SK-N-SH (cell line): ENCODE measurements around the gene CCK.

Experiments used
- CHD2 ChIP-seq: fragments of 150-350 bp; IDR thresholded peaks from 2 replicates; pipeline ENCODE4 v1.6.1; 2018; ENCODE audit warnings: low read length; ENCODE audit not compliant: partially characterized antibody
- EZH2phosphoT487 ChIP-seq: fragments of 200-600 bp; sonication (generic); IDR thresholded peaks from 2 replicates; pipeline ENCODE4 v1.6.1; 2017; ENCODE audit warnings: low read depth, mixed run types, mild to moderate bottlenecking, antibody characterized with exemption, moderate library complexity, borderline replicate concordance
- FOXM1 ChIP-seq: IDR thresholded peaks from 2 replicates; pipeline ENCODE4 v1.4.0; 2012; ENCODE audit warnings: low read depth, mild to moderate bottlenecking
- GABPA ChIP-seq: IDR thresholded peaks from 2 replicates; pipeline ENCODE4 v1.4.0; 2012; ENCODE audit warnings: low read depth, mild to moderate bottlenecking
- NFIC ChIP-seq: IDR thresholded peaks from 2 replicates; pipeline ENCODE4 v1.4.0; 2012; ENCODE audit warnings: borderline replicate concordance
- POLR2AphosphoS5 ChIP-seq: IDR thresholded peaks from 2 replicates; pipeline ENCODE4 v1.6.1; 2012; ENCODE audit warnings: low read depth, low read length
- RAD21 ChIP-seq: IDR thresholded peaks from 2 replicates; pipeline ENCODE4 v1.6.1; 2012; ENCODE audit warnings: mild to moderate bottlenecking, low read length
- RCOR1 ChIP-seq: fragments of 150-350 bp; IDR thresholded peaks from 2 replicates; pipeline ENCODE4 v1.6.1; 2017; ENCODE audit warnings: antibody characterized with exemption, low read length
- TAF1 ChIP-seq: IDR thresholded peaks from 2 replicates; pipeline ENCODE4 v1.6.1; 2012; ENCODE audit warnings: low read depth, mild to moderate bottlenecking, low read length, moderate library complexity, borderline replicate concordance
- YY1 ChIP-seq: IDR thresholded peaks from 2 replicates; pipeline ENCODE4 v1.4.0; 2012; ENCODE audit warnings: low read depth, mild to moderate bottlenecking
- TF ChIP-seq, protein P1 (sequence below): IDR thresholded peaks from 2 replicates; pipeline ENCODE4 v1.4.0; 2012; ENCODE audit warnings: low read depth
- TF ChIP-seq, protein P2 (sequence below): fragments of 200-600 bp; sonication (generic); IDR thresholded peaks from 2 replicates; pipeline ENCODE4 v1.6.1; 2017; ENCODE audit warnings: antibody characterized with exemption, mild to moderate bottlenecking, moderate library complexity
- TF ChIP-seq, protein P3 (sequence below): IDR thresholded peaks from 2 replicates; pipeline ENCODE4 v1.6.1; 2012; ENCODE audit warnings: mild to moderate bottlenecking, low read depth, low read length, moderate library complexity
- TF ChIP-seq, protein P4 (sequence below): fragments of 150-350 bp; IDR thresholded peaks from 2 replicates; pipeline ENCODE4 v1.6.1; 2017; ENCODE audit warnings: antibody characterized with exemption, low read length, low read depth, borderline replicate concordance

DNA sequence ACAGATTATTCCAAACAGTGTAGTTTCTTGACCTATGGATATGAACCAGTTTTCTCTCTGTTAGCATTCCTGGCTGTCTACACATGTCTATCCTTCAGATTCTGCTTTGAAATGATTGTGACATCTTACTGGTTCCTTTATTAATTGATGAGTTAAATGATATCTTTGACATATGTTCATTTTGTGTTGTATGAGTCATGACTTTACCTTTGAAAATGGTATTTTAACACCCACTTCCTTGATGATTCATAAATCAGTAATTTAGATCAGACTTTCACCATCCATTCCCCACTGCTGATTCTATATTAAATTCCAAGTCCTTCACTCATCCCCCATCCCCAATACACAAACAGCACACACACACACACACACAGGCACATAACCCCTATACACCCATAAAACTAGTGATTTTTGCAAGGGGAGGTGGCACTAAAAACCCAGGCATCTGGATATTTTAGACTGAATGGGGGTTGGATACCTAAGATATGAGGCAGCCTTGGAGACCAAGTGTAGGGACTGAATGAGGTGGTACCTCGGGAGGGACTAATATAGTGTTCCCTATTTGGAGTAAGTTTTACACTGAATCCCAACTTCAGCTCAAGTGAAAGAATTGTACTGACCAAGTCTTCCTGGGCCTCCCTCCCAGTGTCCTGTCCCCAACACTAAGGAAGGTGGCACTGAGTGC lies 9.7 kb downstream of the CCK start:
- TF ChIP-seq YY1: no peak
- TF ChIP-seq, protein P1, sequence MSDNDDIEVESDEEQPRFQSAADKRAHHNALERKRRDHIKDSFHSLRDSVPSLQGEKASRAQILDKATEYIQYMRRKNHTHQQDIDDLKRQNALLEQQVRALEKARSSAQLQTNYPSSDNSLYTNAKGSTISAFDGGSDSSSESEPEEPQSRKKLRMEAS: no peak
- no peak for TF ChIP-seq POLR2AphosphoS5
- no peak for TF ChIP-seq CHD2
- TF ChIP-seq GABPA: no peak
- TF ChIP-seq, protein P2, sequence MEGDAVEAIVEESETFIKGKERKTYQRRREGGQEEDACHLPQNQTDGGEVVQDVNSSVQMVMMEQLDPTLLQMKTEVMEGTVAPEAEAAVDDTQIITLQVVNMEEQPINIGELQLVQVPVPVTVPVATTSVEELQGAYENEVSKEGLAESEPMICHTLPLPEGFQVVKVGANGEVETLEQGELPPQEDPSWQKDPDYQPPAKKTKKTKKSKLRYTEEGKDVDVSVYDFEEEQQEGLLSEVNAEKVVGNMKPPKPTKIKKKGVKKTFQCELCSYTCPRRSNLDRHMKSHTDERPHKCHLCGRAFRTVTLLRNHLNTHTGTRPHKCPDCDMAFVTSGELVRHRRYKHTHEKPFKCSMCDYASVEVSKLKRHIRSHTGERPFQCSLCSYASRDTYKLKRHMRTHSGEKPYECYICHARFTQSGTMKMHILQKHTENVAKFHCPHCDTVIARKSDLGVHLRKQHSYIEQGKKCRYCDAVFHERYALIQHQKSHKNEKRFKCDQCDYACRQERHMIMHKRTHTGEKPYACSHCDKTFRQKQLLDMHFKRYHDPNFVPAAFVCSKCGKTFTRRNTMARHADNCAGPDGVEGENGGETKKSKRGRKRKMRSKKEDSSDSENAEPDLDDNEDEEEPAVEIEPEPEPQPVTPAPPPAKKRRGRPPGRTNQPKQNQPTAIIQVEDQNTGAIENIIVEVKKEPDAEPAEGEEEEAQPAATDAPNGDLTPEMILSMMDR: no peak
- TF ChIP-seq RAD21: no peak
- no peak for TF ChIP-seq FOXM1
- no peak for TF ChIP-seq NFIC
- TF ChIP-seq, protein P3, sequence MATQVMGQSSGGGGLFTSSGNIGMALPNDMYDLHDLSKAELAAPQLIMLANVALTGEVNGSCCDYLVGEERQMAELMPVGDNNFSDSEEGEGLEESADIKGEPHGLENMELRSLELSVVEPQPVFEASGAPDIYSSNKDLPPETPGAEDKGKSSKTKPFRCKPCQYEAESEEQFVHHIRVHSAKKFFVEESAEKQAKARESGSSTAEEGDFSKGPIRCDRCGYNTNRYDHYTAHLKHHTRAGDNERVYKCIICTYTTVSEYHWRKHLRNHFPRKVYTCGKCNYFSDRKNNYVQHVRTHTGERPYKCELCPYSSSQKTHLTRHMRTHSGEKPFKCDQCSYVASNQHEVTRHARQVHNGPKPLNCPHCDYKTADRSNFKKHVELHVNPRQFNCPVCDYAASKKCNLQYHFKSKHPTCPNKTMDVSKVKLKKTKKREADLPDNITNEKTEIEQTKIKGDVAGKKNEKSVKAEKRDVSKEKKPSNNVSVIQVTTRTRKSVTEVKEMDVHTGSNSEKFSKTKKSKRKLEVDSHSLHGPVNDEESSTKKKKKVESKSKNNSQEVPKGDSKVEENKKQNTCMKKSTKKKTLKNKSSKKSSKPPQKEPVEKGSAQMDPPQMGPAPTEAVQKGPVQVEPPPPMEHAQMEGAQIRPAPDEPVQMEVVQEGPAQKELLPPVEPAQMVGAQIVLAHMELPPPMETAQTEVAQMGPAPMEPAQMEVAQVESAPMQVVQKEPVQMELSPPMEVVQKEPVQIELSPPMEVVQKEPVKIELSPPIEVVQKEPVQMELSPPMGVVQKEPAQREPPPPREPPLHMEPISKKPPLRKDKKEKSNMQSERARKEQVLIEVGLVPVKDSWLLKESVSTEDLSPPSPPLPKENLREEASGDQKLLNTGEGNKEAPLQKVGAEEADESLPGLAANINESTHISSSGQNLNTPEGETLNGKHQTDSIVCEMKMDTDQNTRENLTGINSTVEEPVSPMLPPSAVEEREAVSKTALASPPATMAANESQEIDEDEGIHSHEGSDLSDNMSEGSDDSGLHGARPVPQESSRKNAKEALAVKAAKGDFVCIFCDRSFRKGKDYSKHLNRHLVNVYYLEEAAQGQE: no peak
- TF ChIP-seq, protein P4, sequence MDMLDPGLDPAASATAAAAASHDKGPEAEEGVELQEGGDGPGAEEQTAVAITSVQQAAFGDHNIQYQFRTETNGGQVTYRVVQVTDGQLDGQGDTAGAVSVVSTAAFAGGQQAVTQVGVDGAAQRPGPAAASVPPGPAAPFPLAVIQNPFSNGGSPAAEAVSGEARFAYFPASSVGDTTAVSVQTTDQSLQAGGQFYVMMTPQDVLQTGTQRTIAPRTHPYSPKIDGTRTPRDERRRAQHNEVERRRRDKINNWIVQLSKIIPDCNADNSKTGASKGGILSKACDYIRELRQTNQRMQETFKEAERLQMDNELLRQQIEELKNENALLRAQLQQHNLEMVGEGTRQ: no peak
- TF ChIP-seq RCOR1: no peak
- TF ChIP-seq EZH2phosphoT487: no peak
- TF ChIP-seq TAF1: no peak
